GM21390 (cell line): ENCODE results near the gene PKM.

Experiments used
- ATAC-seq: cut with Tn5 transposase; IDR thresholded peaks from one replicate; pipeline ENCODE4 v1.9.1; 2021; ENCODE audit not compliant: unreplicated experiment

PKM gene

DNA sequence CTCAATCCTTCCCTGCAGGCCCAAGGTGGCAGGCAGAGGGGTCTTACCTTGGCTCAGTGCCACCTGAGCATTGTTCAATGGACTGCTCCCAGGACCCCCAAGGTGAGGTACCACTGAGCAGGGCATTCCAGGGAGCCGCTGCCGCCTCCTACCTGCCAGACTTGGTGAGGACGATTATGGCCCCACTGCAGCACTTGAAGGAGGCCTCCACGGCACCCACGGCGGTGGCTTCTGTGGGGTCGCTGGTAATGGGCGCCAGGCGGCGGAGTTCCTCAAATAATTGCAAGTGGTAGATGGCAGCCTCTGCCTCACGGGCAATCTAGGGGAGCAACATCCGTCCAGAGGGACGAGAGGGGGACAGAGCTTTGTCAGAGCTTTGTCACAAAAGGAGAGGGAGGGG, 28.7 kb downstream of the PKM start:
- ATAC-seq, result no peak

DNA sequence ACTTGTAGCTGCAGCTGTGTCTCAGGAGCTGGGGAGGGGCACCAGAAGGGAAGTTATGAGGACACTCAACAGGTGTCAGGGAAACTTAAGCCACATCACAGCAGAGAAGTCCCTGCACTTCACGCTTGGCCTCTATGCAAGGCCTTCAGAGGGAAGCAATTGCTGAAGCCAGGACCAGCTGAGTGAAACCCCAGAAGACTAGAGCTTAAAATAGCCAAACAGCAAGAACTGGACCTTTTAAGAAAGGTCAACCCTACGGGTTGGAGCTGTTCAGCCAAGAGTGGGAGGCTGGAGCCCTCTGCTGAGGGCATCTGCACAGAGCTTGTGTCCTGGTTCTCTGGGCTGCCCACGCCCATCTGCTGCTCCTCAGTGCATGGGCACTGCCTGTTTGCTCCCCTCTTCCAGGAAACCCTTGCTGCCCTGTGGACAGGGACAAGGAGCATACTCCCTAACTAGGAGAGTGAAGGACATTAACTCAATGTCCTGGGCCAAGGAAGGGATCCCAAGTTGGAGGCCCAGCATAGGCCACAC, 29.5 kb downstream of the PKM start:
- no peak for ATAC-seq

DNA sequence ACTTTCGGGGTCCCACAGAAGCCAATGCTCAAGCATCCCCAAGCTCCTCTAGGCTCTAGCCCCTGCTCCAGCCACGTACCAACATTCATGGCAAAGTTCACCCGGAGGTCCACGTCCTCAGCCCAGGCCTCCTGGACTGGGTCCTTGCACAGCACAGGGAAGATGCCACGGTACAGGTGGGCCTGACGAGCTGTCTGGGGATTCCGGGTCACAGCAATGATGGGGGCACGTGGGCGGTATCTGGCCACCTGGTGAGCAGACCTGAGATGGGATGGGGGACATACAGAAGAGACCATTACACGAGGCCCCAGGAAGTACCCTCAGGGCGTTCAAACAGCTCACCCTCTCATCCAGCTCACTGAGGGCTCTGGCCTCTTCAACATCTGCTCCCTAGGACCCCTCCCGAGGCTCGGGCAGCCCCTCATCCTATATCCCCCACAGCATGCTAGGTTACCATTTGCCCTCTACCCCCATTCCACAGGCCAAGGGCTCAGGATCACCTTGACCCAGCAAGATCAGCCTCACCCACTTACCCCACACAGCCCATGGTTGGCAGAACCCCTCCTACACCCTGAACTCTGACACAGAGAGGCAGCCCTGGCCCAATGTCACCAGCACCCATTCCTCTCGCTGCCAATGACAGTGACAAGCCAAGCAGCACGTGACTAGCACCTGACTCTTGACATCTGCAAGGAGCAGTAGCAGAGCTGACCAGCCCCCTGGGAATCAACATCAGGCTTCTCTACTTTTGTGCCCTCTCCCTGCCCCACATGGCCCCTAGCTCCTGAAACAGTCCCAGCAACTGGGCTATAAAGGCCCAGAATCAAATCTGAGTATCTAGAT, 30.4 kb downstream of the PKM start:
- ATAC-seq, result no peak

DNA sequence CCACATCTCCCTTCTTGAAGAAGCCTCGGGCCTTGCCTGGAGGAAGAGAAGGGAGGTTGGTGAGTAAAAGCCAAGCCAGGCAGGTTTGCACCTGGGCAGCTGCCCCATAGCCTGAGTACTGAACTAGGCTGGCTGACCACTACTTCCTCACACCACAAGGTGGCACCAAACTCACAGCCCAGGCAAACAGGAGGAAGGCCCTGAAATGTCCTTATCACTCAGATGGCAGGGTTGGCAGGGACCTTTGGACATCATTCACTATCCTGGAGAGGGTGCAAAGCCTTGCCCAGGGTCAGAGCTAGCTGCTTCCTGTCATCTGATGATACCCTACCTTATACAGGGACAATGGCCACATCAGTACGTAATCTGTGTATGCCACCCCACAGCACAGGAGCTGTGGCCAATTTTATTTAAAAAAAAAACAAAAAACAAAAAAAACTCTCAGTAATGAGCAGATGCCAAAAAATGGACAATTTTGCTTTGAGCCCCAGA, 31.2 kb downstream of the PKM start:
- ATAC-seq, result no peak

DNA sequence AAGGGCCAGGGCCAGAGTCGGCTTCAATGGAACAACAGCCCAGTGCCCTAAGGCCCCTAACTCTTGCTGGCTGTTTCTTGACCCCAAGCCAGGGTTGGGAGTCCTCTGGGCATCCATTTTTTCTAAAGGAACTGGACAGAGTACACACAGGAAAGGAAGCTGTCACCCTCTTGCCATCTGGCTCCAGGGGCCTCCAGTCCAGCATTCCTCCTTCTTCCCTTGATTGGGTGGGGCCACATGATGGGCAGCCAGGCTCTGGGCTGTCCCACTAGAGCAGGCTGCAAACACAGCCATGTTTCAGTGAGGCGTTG, 31.8 kb downstream of the PKM start:
- no peak for ATAC-seq

DNA sequence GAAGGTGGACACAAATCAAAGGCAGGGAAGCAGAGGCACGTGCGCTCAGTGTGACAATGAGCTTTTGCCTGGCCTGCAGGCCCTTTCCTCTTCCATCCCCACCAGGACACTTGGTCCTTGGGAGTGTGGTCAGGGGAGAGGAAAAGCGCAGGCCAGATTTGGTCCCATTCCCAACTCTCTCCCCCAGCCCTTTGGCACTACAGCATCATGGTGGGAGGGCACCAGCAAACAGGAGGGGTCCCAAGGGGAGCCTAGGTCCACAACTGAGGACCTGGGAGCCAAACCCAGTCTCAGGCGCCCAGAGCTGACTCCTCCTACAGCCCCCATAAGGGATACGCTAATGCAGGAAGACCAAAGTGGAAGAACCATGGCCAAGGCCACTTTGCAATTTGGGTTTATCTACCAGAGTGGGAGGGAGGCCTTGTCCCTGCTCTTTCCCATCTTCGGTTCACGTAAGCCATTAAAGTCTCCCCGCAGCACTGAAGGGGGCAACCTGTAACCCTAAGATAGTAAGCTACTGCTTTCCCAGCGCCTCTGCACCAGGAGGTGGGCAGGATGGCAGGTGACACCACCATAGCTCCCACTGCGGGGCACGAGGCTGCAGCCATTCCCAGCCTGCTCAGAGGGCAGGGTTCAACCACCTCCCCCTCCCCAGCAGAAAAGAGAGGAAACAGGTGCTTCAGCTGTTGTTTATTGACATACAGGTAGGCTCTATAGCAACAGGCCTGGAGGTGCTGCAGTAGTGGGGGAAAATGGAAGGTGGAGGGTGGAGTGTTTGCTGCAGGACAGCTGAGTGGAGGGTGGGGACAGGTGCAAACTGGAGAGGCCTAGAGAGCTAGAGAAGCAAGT, 32.4 kb downstream of the PKM start:
- ATAC-seq, result no peak

DNA sequence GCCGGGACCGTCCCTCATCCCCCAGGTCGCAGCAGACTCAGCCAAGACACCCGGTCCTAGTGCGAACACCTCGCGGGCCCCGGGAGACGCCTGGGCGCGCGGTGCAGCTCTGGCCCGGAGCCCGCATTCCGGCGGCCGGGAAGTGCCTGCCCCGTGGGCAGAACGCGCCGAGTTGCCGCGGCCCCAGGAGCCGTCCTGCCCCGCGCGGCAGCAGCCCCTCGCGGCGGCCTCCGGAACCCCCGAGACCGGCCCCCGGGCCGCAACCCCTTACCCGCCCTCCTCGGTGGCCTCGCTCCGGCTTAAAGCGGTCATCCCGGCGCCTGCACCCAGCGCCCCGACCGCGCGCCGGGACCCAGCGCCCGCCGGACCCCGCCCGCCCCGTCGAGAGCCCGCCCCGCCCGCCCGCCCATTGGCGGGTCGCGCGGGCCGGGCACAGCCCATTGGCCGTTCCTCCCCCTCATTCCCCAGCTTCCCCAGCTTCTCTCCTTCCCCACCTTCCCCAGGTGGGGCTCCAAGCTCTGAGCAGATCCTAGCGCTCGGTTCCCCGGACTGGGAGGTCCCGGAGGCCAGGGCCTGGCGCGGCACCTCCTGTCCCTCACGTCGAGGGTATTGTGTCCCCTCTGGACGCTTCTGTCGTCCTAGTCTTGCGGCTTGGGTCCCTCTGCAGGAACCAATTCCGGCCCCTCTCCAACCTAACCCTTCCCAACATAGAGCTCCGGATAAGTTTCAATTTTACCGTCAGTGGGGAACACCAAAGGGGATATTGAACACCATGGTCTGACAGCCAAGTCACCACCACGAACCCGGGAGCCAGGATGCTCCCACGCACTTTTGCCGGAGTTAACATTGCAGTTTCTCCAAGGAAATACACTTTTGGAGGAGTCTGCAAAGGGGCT, 33.3 kb downstream of the PKM start, which contains the start of gene GRAMD2A:
TSS of gene GRAMD2A (minus strand) at position 328 of the 896 bp plus-strand sequence.
- ATAC-seq, result no peak

DNA sequence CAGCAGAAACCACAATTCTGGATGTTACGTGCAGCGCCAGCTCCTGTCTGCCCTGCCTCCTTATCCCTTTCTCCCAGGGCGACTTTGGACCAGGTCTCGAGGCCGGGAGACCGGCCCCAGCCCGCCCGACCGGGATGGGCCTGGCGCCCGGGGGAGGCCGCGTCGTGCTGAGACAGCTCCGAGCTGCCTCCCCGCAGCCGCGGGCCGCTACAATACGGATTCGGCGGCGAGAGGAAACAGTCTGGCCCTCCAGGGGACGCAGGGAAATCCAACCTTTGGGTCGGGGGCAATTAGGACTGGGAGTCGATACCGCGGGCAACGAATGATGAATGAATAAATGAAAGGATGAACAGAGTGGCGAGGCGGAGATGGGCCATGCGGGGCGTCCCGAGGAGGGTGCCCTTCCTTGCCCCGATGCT, 33.9 kb downstream of the PKM start:
- no peak for ATAC-seq

DNA sequence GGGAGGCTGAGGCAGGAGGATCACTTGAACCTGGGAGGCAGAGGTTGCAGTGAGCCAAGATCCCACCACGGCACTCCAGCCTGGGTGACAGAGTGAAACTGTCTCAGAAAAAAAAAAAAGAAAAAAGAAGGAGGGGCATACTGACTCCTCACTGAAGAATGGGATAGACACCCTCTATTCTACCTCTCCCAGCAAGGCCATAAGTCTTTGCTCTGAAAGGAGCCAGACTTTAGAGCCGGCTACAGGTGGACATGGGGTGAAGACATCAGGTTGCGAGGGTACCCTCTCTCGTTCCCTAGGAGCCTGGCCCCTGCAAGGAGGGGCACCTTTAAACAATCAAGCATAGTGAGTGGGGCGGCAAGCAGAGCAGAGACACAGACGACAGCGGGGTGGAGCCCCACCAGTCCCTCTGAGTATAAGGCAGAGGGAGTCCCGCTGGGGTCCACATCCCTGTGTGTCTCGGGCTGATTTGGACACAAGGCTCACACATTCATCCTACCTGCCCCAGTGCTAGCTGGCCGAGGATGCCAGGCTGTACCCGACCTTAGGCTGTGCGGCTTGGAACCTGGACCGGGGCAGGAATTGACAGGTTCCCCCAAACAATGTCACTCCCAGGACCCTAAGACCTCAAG, 34.5 kb downstream of the PKM start:
- no peak for ATAC-seq

DNA sequence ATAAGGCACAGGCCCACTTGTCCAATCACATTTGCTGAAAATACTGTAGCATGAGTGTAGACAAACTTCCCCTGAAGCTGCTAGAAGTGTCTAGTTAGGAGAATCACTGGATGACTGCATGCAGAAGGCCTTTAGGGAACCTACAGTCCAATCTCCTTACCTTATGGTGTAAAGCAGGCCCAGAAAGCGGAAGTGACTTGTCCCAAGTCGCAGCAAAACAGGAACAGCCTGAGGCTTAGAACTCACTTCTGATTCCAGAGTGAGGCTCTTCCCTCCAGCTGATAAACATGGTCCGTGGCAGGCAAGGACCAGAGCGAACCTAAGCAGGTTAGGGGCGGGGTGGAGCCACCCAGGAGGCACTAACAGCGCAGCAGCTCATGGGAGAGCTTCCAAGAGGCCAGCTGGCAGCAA, 35.9 kb downstream of the PKM start:
- no peak for ATAC-seq

DNA sequence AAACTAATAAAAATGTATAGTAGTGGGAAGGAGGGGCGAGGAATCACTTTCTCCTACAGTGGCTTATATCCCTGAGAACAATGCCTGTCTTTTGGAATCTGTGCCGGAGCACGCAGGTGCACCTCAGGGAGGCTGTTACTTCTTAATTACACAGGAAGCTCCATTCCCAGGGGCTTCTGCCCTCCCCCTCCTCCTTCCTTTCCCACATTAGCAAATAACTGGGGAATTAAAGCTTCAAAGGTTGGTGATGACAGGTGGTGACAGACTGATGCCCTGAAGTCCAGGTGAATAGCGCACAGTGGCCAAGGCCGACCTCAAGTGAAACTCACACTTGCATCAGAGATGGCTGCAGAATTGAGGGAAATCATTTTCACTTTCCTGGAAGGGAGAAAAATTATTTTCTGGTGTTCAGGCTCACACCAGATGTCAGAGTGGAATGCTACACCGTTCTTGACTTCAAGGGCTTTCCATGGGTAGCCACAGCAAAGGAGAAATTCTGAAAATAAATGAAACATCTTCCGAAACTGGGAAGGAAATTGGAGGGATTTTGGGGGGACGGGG, 37.1 kb downstream of the PKM start:
- no peak for ATAC-seq

DNA sequence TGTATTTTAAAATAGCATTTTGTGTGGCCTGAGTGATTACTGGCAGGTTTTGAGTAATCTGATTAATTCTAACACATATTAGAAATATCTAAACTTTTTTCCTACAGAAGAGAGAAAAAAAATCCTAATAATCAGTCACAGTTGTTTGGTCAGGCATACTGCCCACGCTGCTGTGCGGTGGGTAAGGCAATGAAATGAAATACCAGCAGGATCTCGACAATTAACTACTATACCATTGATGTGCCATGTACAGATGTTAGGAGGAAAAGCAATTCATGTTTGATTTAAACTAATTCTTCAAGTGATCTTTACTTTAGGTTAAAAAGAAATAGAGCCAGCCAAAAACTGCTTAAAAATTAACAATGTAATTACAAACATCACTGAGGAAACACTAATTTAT, 38.6 kb downstream of the PKM start:
- no peak for ATAC-seq

DNA sequence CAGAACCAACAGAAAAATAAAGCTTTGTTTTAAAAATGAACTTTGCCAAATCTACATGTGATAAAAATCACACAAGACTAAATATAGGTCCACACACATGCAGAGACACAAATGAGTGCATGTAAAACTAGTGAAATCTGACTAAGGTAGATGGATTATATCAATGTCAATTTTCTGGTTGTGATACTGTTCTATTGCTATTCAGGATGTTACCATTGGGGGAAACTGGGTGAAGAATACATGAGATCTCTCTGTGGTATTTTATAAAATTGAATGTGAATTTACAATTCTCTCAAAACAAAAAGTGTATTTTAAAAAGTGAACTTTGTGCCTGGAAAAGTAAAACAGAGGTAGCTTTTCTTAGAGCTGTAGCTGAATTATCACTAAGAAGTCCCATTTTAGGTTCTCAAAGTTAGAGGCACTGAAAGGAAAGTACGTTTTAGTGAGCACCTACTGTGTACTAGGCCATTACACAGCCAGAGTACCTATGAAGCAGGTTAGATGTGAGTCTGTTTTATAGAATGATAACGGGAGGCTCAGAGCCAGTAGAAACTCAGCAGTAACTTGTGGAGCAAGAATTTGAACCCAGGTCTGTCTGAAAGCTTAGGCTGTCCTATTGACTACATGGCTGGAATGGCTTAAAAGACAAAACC, 41.6 kb downstream of the PKM start:
- no peak for ATAC-seq

DNA sequence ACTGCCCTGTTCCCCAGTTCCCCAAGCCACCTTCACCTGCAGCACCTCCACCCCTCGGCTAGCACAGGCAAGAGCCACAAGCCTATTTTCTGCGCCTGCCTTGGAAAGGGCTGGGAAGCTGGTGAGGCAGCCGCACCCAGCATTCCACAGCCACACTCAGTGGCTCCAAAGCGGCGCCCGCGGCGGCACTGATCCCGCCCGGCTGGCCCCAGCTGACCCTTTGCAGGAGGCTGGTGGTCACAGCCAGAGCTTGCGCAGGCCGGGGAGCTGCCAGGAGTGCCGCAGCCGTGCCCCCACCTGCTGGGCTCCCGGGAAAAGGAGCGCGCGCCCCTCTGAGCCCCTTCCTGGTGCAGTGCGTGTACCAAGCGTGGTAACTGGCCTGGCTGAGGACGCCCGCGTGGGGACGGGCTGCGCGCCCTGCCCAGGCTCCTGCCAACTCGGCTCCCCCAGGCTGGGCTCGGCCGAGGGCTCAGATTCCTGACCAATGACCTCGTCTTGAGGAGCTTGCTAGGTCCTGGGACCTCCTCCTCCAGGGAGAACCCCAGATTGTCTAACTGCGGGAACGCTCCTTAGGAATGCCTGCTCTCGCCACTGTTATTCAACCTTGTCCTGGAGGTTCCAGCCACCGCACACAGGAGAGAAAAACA, 46.7 kb downstream of the PKM start:
- no peak for ATAC-seq

DNA sequence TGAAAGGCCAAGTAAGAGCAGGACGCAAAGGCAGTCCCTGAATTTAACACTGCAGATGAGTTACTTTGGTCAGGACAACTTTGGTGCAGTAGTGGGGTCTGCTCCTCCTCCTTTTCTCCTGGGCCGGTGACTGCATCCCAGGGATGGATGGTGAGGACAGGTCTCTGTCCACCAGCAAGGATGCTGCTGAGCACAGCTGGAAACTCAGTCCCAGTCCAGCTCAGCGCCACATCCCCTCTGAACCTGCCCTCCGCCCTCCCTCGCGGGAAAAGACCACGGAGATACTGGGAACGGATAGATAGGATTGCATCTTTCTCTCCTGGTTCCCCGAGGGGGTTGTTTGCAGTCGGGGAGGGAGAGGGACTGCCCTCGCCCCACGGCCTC, 47.2 kb downstream of the PKM start:
- no peak for ATAC-seq

DNA sequence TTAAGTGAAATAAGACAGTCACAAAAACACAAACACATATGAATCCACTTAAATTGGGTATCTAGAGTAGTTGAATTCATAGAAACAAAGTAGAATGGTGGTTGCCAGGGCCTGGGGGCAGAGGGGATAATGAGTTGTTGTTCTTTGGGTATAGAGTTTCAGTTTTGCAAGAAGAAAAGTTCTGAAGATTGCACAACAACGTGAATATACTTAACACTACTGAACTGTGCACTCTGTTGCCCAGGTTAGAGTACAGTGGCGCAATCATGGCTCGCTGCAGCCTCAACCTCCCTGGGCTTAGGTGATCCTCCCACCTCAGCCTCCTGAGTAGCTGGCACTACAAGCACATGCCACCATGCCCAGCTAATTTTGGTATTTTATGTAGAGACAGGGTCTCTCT, 48.3 kb downstream of the PKM start:
- no peak for ATAC-seq

DNA sequence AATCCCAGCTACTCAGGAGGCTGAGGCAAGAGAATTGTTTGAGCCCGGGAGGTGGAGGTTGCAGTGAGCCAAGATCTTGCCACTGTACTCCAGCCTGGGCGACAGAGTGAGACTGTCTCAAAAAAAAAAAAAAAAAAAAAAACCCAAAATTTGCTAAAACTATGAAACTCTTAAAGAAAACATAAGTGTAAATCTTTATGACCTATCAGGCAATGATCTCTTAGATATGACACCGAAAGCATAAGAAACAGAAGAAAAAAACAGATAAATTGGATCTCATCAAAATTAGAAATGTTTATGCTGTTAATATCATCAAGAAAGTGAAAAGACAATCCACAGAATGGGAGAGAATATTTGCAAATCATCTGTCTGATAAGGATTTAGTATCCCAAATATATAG, 48.7 kb downstream of the PKM start:
- ATAC-seq, result no peak

DNA sequence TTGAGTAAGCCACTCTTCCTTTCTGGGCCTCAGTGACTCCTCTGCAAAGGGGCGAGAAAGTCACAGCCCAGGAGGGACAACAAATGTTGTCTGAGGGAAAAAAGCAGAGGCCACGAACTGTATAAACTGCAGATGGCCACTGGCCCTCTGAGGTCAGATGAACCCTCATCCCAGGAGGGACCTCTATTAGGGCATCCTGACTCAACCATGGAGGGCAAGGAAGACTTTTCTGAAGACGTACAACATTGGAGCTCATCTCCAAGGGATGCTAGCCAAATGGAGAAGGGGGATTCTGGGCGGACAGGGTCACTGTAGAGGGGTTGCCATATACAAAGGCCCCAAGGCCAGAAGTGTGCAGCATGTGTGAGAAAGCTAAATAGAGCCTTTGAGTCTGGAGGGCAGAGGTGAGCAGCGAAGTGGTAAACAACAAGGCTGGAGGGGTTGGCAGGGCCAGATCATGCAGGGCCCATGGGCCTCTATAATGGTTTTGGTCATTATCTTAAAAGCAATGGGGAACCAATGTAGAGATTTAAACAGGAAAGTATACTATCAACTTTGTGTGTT, 50.1 kb downstream of the PKM start:
- ATAC-seq, result no peak
